ENCODE measurements around the gene RP9.

- TF ChIP-seq CTCF (conservative IDR thresholded peaks at IDR 0.05 in 1 of 2, IDR thresholded peaks at IDR 0.05 in 1 of 2; ENCODE audit: low read depth in 1 of 2, low read length in 2 of 2) (no peak), EZH2 (IDR thresholded peaks at IDR 0.05; ENCODE audit: low read length, missing control alignments) (no peak)
These were observed 55.5 kb downstream of the RP9 start for GRCh38 chr7:33053721-33054120.

Measured in fibroblast of lung (primary cell).